Activated T-cell treated with anti-CD3 and anti-CD28 coated beads for 4 hours (primary cell): Measurements from ENCODE around the gene GTF2B.
"Not testable (repeated sequence)": the region's sequence is repeated elsewhere in the genome, so short reads cannot be mapped to it uniquely, and the experiment has no call there.

Source experiments
- DNase-seq: peaks from one replicate; pipeline ENCODE4 v3.0.0-alpha.2; 2020

The GTF2B gene

GRCh38 chr1:88891318-88891950 is at the start of gene GTF2B:
Gene GTF2B (minus strand): TSS chr1:88891567. CDS start chr1:88891499, 68 bp downstream.
- DNase-seq = peak; percentile 91

GRCh38 chr1:88938528-88938927 is 47.2 kb upstream of the GTF2B start:
- DNase-seq = not testable (repeated sequence)

- DNase-seq = no peak
Observed at GRCh38 chr1:88936760-88937342, 45.5 kb upstream of the GTF2B start.

GRCh38 chr1:88936223-88936523 is 44.8 kb upstream of the GTF2B start:
- DNase-seq = no peak

GRCh38 chr1:88935522-88936222 is 44.3 kb upstream of the GTF2B start:
- no peak for DNase-seq

GRCh38 chr1:88930176-88930575 is 38.8 kb upstream of the GTF2B start:
- not testable (repeated sequence) for DNase-seq

- DNase-seq = no peak
Observed at GRCh38 chr1:88923224-88923623, 31.9 kb upstream of the GTF2B start.

GRCh38 chr1:88922214-88922613 is 30.8 kb upstream of the GTF2B start:
- no peak for DNase-seq

GRCh38 chr1:88920845-88921244 is 29.5 kb upstream of the GTF2B start:
- no peak for DNase-seq

GRCh38 chr1:88917321-88918025 is 26.1 kb upstream of the GTF2B start:
- DNase-seq = no peak

- DNase-seq = no peak
Observed at GRCh38 chr1:88916883-88917282, 25.5 kb upstream of the GTF2B start.

GRCh38 chr1:88911800-88912199 is 20.4 kb upstream of the GTF2B start:
- DNase-seq = not testable (repeated sequence)

- no peak for DNase-seq
Observed at GRCh38 chr1:88911161-88911560, 19.8 kb upstream of the GTF2B start.

- no peak for DNase-seq
Observed at GRCh38 chr1:88910401-88910800, 19.0 kb upstream of the GTF2B start.

- DNase-seq = no peak
Observed at GRCh38 chr1:88900883-88901282, 9.5 kb upstream of the GTF2B start.

- no peak for DNase-seq
Observed at GRCh38 chr1:88897070-88897730, 5.8 kb upstream of the GTF2B start.

GRCh38 chr1:88892357-88892877 is 1.1 kb upstream of the GTF2B start:
- no peak for DNase-seq

- DNase-seq = no peak
Observed at GRCh38 chr1:88891951-88892340, 579 bp upstream of the GTF2B start.

- DNase-seq = no peak
Observed at GRCh38 chr1:88890791-88891317, 513 bp downstream of the GTF2B start.

- DNase-seq = no peak
Observed at GRCh38 chr1:88890131-88890530, 1.2 kb downstream of the GTF2B start.

GRCh38 chr1:88888750-88889149 is 2.6 kb downstream of the GTF2B start:
- DNase-seq = no peak

GRCh38 chr1:88885933-88886332 is 5.4 kb downstream of the GTF2B start:
- no peak for DNase-seq

- DNase-seq = no peak
Observed at GRCh38 chr1:88883156-88883555, 8.2 kb downstream of the GTF2B start.
